SK-N-SH (cell line): ENCODE measurements around the gene FAF2. TPM values are rescaled to one million over a fixed set of nuclear protein-coding genes. Genes with fewer than 3 reads are reported as not detected.

Experiments used
- CTCF ChIA-PET: fragments of 300-600, 350-600 bp; formaldehyde crosslinking; extraction: SDS; loops from one replicate; lab custom pipeline; 2021; lab: Yijun Ruan, JAX
- POLR2A ChIA-PET: fragments of 350-600 bp; sonication (Branson Sonifier 250); formaldehyde crosslinking; extraction: SDS; loops from one replicate; lab custom pipeline; 2020; ENCODE audit warnings: antibody characterized with exemption, inconsistent platforms; lab: Yijun Ruan, JAX
- DNase-seq: peaks from one replicate; pipeline ENCODE4 v3.0.0; 2012
- H2AFZ ChIP-seq: fragments of 200-600 bp; sonication (generic); 2 replicates; pipeline ENCODE4 v1.8.1; 2016; ENCODE audit warnings: antibody characterized with exemption, mild to moderate bottlenecking, low read depth
- H3F3A ChIP-seq: fragments of 200-600 bp; sonication (generic); replicated peaks from 2 replicates; pipeline ENCODE3; 2016; ENCODE audit warnings: antibody characterized with exemption, mild to moderate bottlenecking; ENCODE audit not compliant: insufficient read depth
- H3K27ac ChIP-seq, 2 experiments: fragments of 200-500 bp in 1 of 2; fragments of 200-600 bp in 1 of 2; sonication (Bioruptor generic) in 1 of 2; sonication (generic), shearing (Covaris generic) in 1 of 2; 2 replicates each; pipeline versions ENCODE4 v1.5.1 to v1.6.1; 2014 to 2016; ENCODE audit warnings: low read depth in 2 of 2, inconsistent platforms in 1 of 2, low read length in 1 of 2, mild to moderate bottlenecking in 1 of 2, mixed read lengths in 1 of 2
- H3K27me3 ChIP-seq: fragments of 200-600 bp; sonication (generic), shearing (Covaris generic); 2 replicates; pipeline ENCODE4 v1.6.1; 2016; ENCODE audit warnings: mixed run types; ENCODE audit not compliant: insufficient read depth
- H3K36me3 ChIP-seq, 2 experiments: fragments of 200-500 bp in 1 of 2; fragments of 200-600 bp in 1 of 2; sonication (Bioruptor generic) in 1 of 2; sonication (generic) in 1 of 2; replicated peaks in 1 of 2; 2 replicates each; pipeline versions ENCODE3 to v1.5.1; 2014 to 2016; ENCODE audit warnings: low read length in 1 of 2, mild to moderate bottlenecking in 1 of 2; ENCODE audit not compliant: insufficient read depth in 2 of 2, control insufficient read depth in 1 of 2
- H3K4me1 ChIP-seq, 2 experiments: fragments of 200-500 bp in 1 of 2; fragments of 200-600 bp in 1 of 2; sonication (Bioruptor generic) in 1 of 2; sonication (generic), shearing (Covaris generic) in 1 of 2; 2 replicates each; pipeline versions ENCODE4 v1.5.1 to v1.6.1; 2014 to 2016; ENCODE audit warnings: low read depth in 1 of 2, low read length in 1 of 2, mixed run types in 1 of 2; ENCODE audit not compliant: insufficient read depth in 2 of 2, control insufficient read depth in 1 of 2
- H3K4me2 ChIP-seq: fragments of 200-600 bp; sonication (generic), shearing (Covaris generic); 2 replicates; pipeline ENCODE4 v1.6.1; 2017; ENCODE audit warnings: mixed run types
- H3K4me3 ChIP-seq, 2 experiments: fragments of 200-500 bp in 1 of 2; fragments of 200-600 bp in 1 of 2; sonication (Bioruptor generic) in 1 of 2; sonication (generic), shearing (Covaris generic) in 1 of 2; 2 replicates each; pipeline versions ENCODE4 v1.5.1 to v1.8.1; 2014 to 2016; ENCODE audit warnings: low read depth in 2 of 2, inconsistent platforms in 1 of 2, low read length in 1 of 2, mild to moderate bottlenecking in 1 of 2, mixed read lengths in 1 of 2, moderate library complexity in 1 of 2
- H3K79me2 ChIP-seq: fragments of 200-600 bp; sonication (generic); 2 replicates; pipeline ENCODE4 v1.8.1; 2017; ENCODE audit warnings: mild to moderate bottlenecking; ENCODE audit not compliant: insufficient read depth
- H3K9ac ChIP-seq: fragments of 200-600 bp; sonication (generic); 2 replicates; pipeline ENCODE4 v1.6.1; 2017; ENCODE audit warnings: mixed run types
- H3K9me2 ChIP-seq: fragments of 200-600 bp; sonication (generic); 2 replicates; pipeline ENCODE4 v1.6.1; 2017; ENCODE audit warnings: mixed run types
- H3K9me3 ChIP-seq: fragments of 200-600 bp; sonication (generic); 2 replicates; pipeline ENCODE4 v1.6.1; 2017; ENCODE audit warnings: mixed run types, mild to moderate bottlenecking, moderate library complexity
- H4K20me1 ChIP-seq: fragments of 200-600 bp; sonication (generic); 2 replicates; pipeline ENCODE4 v1.6.1; 2017; ENCODE audit warnings: mild to moderate bottlenecking, mixed run types; ENCODE audit not compliant: insufficient read depth
- CHD2 ChIP-seq: fragments of 150-350 bp; IDR thresholded peaks from 2 replicates; pipeline ENCODE4 v1.6.1; 2018; ENCODE audit warnings: low read length; ENCODE audit not compliant: partially characterized antibody
- ELF1 ChIP-seq: IDR thresholded peaks from 2 replicates; pipeline ENCODE4 v1.4.0; 2012
- EZH2phosphoT487 ChIP-seq: fragments of 200-600 bp; sonication (generic); IDR thresholded peaks from 2 replicates; pipeline ENCODE4 v1.6.1; 2017; ENCODE audit warnings: low read depth, mixed run types, mild to moderate bottlenecking, antibody characterized with exemption, moderate library complexity, borderline replicate concordance
- FOSL2 ChIP-seq: IDR thresholded peaks from 2 replicates; pipeline ENCODE4 v1.4.0; 2012; ENCODE audit warnings: low read depth, mild to moderate bottlenecking, moderate library complexity, borderline replicate concordance
- FOXJ3 ChIP-seq: sonication (generic); formaldehyde crosslinking; IDR thresholded peaks from 2 replicates; pipeline ENCODE4 v1.5.1; 2020; ENCODE audit warnings: mild to moderate bottlenecking, missing genetic modification reagents
- FOXM1 ChIP-seq: IDR thresholded peaks from 2 replicates; pipeline ENCODE4 v1.4.0; 2012; ENCODE audit warnings: low read depth, mild to moderate bottlenecking
- GATA2 ChIP-seq: sonication (generic); formaldehyde crosslinking; IDR thresholded peaks from 2 replicates; pipeline ENCODE4 v1.5.0; 2020; ENCODE audit warnings: mild to moderate bottlenecking, missing genetic modification reagents
- MEF2A ChIP-seq: IDR thresholded peaks from 2 replicates; pipeline ENCODE4 v1.4.0; 2012; ENCODE audit warnings: low read depth, borderline replicate concordance
- NRF1 ChIP-seq: IDR thresholded peaks from 2 replicates; pipeline ENCODE4 v1.6.1; 2012; ENCODE audit warnings: low read depth, mild to moderate bottlenecking, low read length
- POLR2AphosphoS5 ChIP-seq: IDR thresholded peaks from 2 replicates; pipeline ENCODE4 v1.6.1; 2012; ENCODE audit warnings: low read depth, low read length
- RAD21 ChIP-seq: IDR thresholded peaks from 2 replicates; pipeline ENCODE4 v1.6.1; 2012; ENCODE audit warnings: mild to moderate bottlenecking, low read length
- RCOR1 ChIP-seq: fragments of 150-350 bp; IDR thresholded peaks from 2 replicates; pipeline ENCODE4 v1.6.1; 2017; ENCODE audit warnings: antibody characterized with exemption, low read length
- RXRA ChIP-seq: IDR thresholded peaks from 2 replicates; pipeline ENCODE4 v1.4.0; 2012; ENCODE audit warnings: low read depth, mild to moderate bottlenecking, borderline replicate concordance
- SIN3A ChIP-seq: IDR thresholded peaks from 2 replicates; pipeline ENCODE4 v1.6.1; 2012; ENCODE audit warnings: low read depth, mild to moderate bottlenecking, low read length, moderate library complexity, borderline replicate concordance
- SMC3 ChIP-seq: IDR thresholded peaks from 2 replicates; pipeline ENCODE4 v1.6.1; 2012; ENCODE audit warnings: low read depth, low read length, improper control_type of control experiment
- TAF1 ChIP-seq: IDR thresholded peaks from 2 replicates; pipeline ENCODE4 v1.6.1; 2012; ENCODE audit warnings: low read depth, mild to moderate bottlenecking, low read length, moderate library complexity, borderline replicate concordance
- TCF12 ChIP-seq: IDR thresholded peaks from 2 replicates; pipeline ENCODE4 v1.4.0; 2012
- TEAD4 ChIP-seq: IDR thresholded peaks from 2 replicates; pipeline ENCODE4 v1.4.0; 2012; ENCODE audit warnings: mild to moderate bottlenecking, borderline replicate concordance; ENCODE audit not compliant: insufficient read depth
- YY1 ChIP-seq: IDR thresholded peaks from 2 replicates; pipeline ENCODE4 v1.4.0; 2012; ENCODE audit warnings: low read depth, mild to moderate bottlenecking
- WGBS: methylation state at CpG from one replicate; pipeline ENCODE4 v1.1.6; 2017; ENCODE audit warnings: low lambda C conversion rate; 5-methylcytosine and 5-hydroxymethylcytosine counted together
- polyA plus RNA-seq, 3 experiments: library from polyadenylated mRNA; depleted of rRNA; stranded (reverse); fragments of >200 nt; gene quantifications; 2 replicates each; pipeline ENCODE4 v1.2.3, GENCODE V29; 2012
- TF ChIP-seq, protein P1 (sequence below): fragments of 150-350 bp; IDR thresholded peaks from 2 replicates; pipeline ENCODE4 v1.6.1; 2017; ENCODE audit warnings: antibody characterized with exemption, low read length, low read depth, borderline replicate concordance
- TF ChIP-seq, protein P2 (sequence below): IDR thresholded peaks from 2 replicates; pipeline ENCODE4 v1.4.0; 2012; ENCODE audit warnings: low read depth, borderline replicate concordance
- TF ChIP-seq, protein P3 (sequence below): IDR thresholded peaks from 2 replicates; pipeline ENCODE4 v1.4.0; 2012; ENCODE audit warnings: low read depth, borderline replicate concordance

The FAF2 gene
- polyA plus RNA-seq, 1 of the 3 experiments (the other 2 are of a cell fraction): 25.5 TPM

- no peak for TF ChIP-seq RAD21
- no peak for TF ChIP-seq RCOR1
- TF ChIP-seq SIN3A: no peak
- no peak for TF ChIP-seq YY1
- TF ChIP-seq, protein P1, sequence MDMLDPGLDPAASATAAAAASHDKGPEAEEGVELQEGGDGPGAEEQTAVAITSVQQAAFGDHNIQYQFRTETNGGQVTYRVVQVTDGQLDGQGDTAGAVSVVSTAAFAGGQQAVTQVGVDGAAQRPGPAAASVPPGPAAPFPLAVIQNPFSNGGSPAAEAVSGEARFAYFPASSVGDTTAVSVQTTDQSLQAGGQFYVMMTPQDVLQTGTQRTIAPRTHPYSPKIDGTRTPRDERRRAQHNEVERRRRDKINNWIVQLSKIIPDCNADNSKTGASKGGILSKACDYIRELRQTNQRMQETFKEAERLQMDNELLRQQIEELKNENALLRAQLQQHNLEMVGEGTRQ: no peak
- TF ChIP-seq ELF1: no peak
- TF ChIP-seq POLR2AphosphoS5: no peak
- TF ChIP-seq TCF12: no peak
- TF ChIP-seq MEF2A: no peak
- no peak for TF ChIP-seq FOSL2
- TF ChIP-seq CHD2: no peak
- no peak for TF ChIP-seq FOXM1
- TF ChIP-seq, protein P2, sequence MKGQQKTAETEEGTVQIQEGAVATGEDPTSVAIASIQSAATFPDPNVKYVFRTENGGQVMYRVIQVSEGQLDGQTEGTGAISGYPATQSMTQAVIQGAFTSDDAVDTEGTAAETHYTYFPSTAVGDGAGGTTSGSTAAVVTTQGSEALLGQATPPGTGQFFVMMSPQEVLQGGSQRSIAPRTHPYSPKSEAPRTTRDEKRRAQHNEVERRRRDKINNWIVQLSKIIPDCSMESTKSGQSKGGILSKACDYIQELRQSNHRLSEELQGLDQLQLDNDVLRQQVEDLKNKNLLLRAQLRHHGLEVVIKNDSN: no peak
- no peak for TF ChIP-seq EZH2phosphoT487
- no peak for TF ChIP-seq TAF1
- TF ChIP-seq TEAD4: no peak
- 87% methylated on average over 1 of the region's 1 CpG for WGBS
- Histone ChIP-seq H2AFZ (no peak overlapping the region), H3K9ac (no peak overlapping the region), H3K27ac (no peak overlapping the region), H4K20me1 (peaks cover 25% of the 10 kb centered on the region), H3K9me2 (no peaks in the 10 kb centered on the region), H3K4me2 (peak overlapping the region; percentile 89), H3K79me2 (peaks cover 66% of the 10 kb centered on the region), H3K36me3 (peaks cover 7 to 19% of the 10 kb centered on the region in 2 experiments), H3K4me3 (no peak overlapping the region), H3K27me3 (no peaks in the 10 kb centered on the region), H3K9me3 (no peaks in the 10 kb centered on the region), H3F3A (peaks cover 10% of the 10 kb centered on the region), H3K4me1 (peaks cover 0 to 3% of the 10 kb centered on the region in 2 experiments; a peak in 2 of 4 replicates)
- ChIA-PET CTCF (interaction anchor here (1.3 to 4.3 kb wide), 3 partner anchors 9 to 33 kb away, joined by 3 to 47 read pairs (median 9); partner anchors contain the start of gene CLTB), POLR2A (interaction anchor here (0.7 kb wide), 1 partner anchor 19 kb away, joined by 3 read pairs; no protein-coding TSS in a partner anchor)
- no peak for DNase-seq
These were observed 1.9 kb downstream of the FAF2 start for GRCh38 chr5:176450077-176450476.

DNA sequence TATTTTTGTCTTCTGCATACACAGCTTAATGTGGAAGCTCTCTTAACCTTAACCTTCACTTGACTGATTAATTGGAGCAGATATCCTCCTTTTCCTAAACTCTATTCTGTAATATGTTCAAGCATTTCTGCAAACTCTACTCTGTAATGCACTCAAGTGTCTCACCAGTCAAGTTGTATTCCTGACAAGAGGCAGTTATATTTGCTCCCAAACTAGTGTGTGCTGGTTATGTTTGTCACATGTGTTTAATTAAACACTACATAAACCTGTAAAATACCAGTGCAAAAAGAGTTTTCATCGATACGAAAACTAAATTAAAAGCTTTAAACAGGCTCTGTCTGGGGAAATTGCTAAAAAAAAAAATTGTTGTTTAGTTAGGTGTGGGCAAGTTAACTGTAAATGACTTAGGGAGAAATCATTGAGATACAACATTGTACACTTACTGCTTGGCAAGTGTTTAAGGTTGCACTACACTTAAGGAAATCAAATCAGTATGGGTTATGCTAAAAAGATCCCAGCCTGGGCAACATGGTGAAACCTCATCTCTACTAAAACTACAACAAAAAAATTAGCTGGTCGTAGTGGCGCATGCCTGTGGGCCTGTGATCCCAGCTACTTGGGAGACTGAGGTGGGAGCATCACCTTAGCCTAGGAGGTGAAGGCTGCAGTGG is 6.7 kb downstream of the FAF2 start:
- TF ChIP-seq, protein P1: no peak
- TF ChIP-seq SMC3 (no peak), RXRA (no peak), TEAD4 (no peak), SIN3A (no peak), POLR2AphosphoS5 (no peak), GATA2 (CRISPR knock-in tag) (no peak), FOXM1 (no peak), NRF1 (no peak), TCF12 (no peak), RAD21 (no peak), ELF1 (no peak), FOXJ3 (CRISPR knock-in tag) (no peak)
- TF ChIP-seq, protein P3, sequence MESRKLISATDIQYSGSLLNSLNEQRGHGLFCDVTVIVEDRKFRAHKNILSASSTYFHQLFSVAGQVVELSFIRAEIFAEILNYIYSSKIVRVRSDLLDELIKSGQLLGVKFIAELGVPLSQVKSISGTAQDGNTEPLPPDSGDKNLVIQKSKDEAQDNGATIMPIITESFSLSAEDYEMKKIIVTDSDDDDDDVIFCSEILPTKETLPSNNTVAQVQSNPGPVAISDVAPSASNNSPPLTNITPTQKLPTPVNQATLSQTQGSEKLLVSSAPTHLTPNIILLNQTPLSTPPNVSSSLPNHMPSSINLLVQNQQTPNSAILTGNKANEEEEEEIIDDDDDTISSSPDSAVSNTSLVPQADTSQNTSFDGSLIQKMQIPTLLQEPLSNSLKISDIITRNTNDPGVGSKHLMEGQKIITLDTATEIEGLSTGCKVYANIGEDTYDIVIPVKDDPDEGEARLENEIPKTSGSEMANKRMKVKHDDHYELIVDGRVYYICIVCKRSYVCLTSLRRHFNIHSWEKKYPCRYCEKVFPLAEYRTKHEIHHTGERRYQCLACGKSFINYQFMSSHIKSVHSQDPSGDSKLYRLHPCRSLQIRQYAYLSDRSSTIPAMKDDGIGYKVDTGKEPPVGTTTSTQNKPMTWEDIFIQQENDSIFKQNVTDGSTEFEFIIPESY: no peak
- Histone ChIP-seq H3K4me2 (no peak overlapping the region), H3K36me3 (peaks cover 7 to 18% of the 10 kb centered on the region in 2 experiments), H3F3A (peaks cover 11% of the 10 kb centered on the region), H3K27me3 (no peaks in the 10 kb centered on the region), H3K79me2 (peaks cover 96% of the 10 kb centered on the region), H3K4me3 (no peak overlapping the region), H3K9me3 (no peaks in the 10 kb centered on the region), H3K9me2 (no peaks in the 10 kb centered on the region), H3K9ac (no peak overlapping the region), H3K4me1 (no peaks in the 10 kb centered on the region), H4K20me1 (peaks cover 56% of the 10 kb centered on the region), H2AFZ (no peak overlapping the region), H3K27ac (no peak overlapping the region)
- POLR2A ChIA-PET: no interaction called here
- 97% methylated on average over 4 of the region's 4 CpGs for WGBS
- CTCF ChIA-PET: no interaction called here
- no peak for DNase-seq
